Heart right ventricle (tissue), 16 donors: ENCODE measurements around the gene AHNAK. TPM values are rescaled to one million over a fixed set of nuclear protein-coding genes. Genes with fewer than 3 reads are reported as not detected.

ENCODE experiments used
- ATAC-seq, 8 donors: fragments of 200-7000 bp; cut with Tn5 transposase; one replicate each; pipeline ENCODE4 v1.9.1; 2020; ENCODE audit warnings: mild to moderate bottlenecking in 8 of 8, moderate library complexity in 8 of 8, moderate number of reproducible peaks in 1 of 8
- DNase-seq, 2 donors: peaks; one replicate each; pipeline ENCODE4 v3.0.0-alpha.2; 2020
- H3K27ac ChIP-seq, 10 donors: fragments of 200-600 bp; sonication (generic) in 2 of 10; one replicate each; pipeline versions ENCODE4 v1.5.0 to v1.8.0; 2020 to 2022; ENCODE audit warnings: mild to moderate bottlenecking in 3 of 10
- H3K27me3 ChIP-seq, 7 donors: fragments of 200-600 bp; one replicate each; pipeline ENCODE4 v1.8.0; 2021 to 2022; ENCODE audit warnings: mild to moderate bottlenecking in 2 of 7
- H3K36me3 ChIP-seq, 9 donors: fragments of 200-600 bp; sonication (generic) in 1 of 9; one replicate each; pipeline versions ENCODE4 v1.5.0 to v1.8.0; 2020 to 2022; ENCODE audit warnings: mild to moderate bottlenecking in 2 of 9
- H3K4me1 ChIP-seq, 9 donors: fragments of 200-600 bp; sonication (generic) in 1 of 9; one replicate each; pipeline versions ENCODE4 v1.5.0 to v1.8.0; 2020 to 2022; ENCODE audit warnings: mild to moderate bottlenecking in 4 of 9
- H3K4me3 ChIP-seq, 10 donors: fragments of 200-600 bp; sonication (generic) in 2 of 10; one replicate each; pipeline versions ENCODE4 v1.5.0 to v1.8.0; 2020 to 2022; ENCODE audit warnings: mild to moderate bottlenecking in 7 of 10, moderate library complexity in 2 of 10
- H3K9me3 ChIP-seq, 11 donors: fragments of 200-600 bp in 10 of 11; sonication (generic) in 2 of 11; one replicate each; pipeline versions ENCODE4 v1.5.0 to v1.8.0; 2013 to 2022; ENCODE audit warnings: mild to moderate bottlenecking in 2 of 11, control low read depth in 1 of 11, moderate library complexity in 1 of 11
- WGBS, 2 donors: extraction: QIAGEN DNeasy Blood & Tissue Kit; methylation state at CpG; one replicate each; pipeline ENCODE4 v1.1.7; 2013; ENCODE audit warnings: inconsistent platforms in 1 of 2; 5-methylcytosine and 5-hydroxymethylcytosine counted together
- intact Hi-C, 10 donors: fragments of 100-400 bp; cut with DNase I; formaldehyde crosslinking; loops; one replicate each; pipeline versions ENCODE4 v1.11.1 to v1.14.2; 2022
- polyA plus RNA-seq, 2 donors: library from polyadenylated mRNA; stranded (reverse); fragments of 200-250 nt; gene quantifications; one replicate each; pipeline ENCODE4 v1.2.3, GENCODE V29; 2013
- total RNA-seq, 10 donors: library from RNA; stranded (reverse); fragmentation: NEBNext Ultra II Directional in 3 of 10; extraction: Animal tissue kit (Norgen Biotek cat#: 25700) in 3 of 10; gene quantifications; one replicate each; pipeline versions ENCODE4 v1.2.1 to v1.2.4, GENCODE V29; 2021 to 2023
- TF ChIP-seq, protein P1 (sequence below), 9 donors: fragments of 200-600 bp; sonication (generic) in 2 of 9; IDR thresholded peaks; one replicate each; pipeline versions ENCODE4 v1.5.0 to v1.8.0; 2021 to 2022; ENCODE audit warnings: antibody characterized with exemption in 9 of 9, mild to moderate bottlenecking in 5 of 9, moderate library complexity in 1 of 9
- donor health status: Arrhythmogenic right ventricular cardiomyopathy.
- donor health status: ischemic (EF 13 %, LVEDD 7.1; RV severe dilation, severe dysfunction).
- donor health status: healthy with polysubstance abuse.
- donor health status: DM: no; HTN: yes; CAD: no.
- donor health status: DM: no; HTN: no; CAD: no.
- donor health status: ischemic (EF 25% LVEDD 6.9; RV normal size, moderate dysfunction).
- donor health status: ischemic (EF 25% LVEDD 5.7; RV mildly dilated, moderate dysfunction).
- donor health status: healthy.
- donor health status: DM: yes; HTN: yes; CAD: no.
- donor health status: Ischemic cardiomyopathy.
- donor health status: ischemic (EF 35%, LVEDD 5.7; RV mildly dilated, moderate dysfunction).
- donor health status: nonischemic (EF 11% LVEDD 7.7; RV severe dilation, severe dysfunction).
- donor health status: DM: yes; HTN: yes; CAD: no.
- donor health status: PGD.
- donor health status: ischemic (EF 29% LVEDD 5.4; RV normal size, mild dysfunction).
- donor health status: nonischemic (EF 23%, LVEDD 6.1; RV moderate dilation, normal function).

The AHNAK gene
- total and polyA plus RNA-seq, 12 donors, result 101 to 447 (median 366) TPM

DNA sequence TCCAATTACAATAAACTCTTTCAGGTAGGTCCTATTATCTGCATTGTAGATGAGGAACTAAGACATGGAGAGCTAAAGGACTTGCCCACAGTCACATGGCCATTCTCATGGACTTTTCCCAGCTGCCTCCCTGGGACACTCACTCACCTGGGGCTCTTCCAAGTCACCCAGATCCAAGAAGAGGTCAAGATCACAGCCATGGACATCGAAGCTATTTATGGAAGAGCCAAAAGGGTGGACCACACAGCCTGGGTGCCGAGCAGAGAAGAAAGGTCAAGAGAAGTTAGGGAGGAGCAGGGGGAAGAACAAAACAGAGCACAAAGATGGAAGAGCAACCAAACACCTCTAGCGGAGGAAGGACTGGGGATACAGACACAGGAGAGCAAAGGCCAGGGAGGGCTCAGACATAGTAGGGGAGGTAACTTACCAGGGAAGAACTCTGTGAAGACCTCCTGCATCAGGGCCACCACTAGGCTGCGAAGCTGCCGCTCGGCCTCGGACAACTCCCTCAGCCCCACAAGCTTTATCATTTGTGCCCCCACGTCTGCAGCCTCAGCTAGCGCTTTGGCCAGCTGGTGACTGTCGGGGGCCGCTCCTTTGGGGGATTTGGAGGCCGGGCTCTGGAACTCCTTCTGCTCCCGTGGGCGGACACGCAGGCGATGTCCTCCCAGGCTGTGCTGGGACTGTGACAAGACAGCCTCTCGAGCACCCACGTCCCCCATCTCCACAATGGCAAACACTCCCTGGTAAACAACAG is 34.5 kb upstream of the AHNAK start:
- ATAC-seq (no peak), DNase-seq (no peak)
- Histone ChIP-seq H3K4me1 (peaks cover 0 to 25% (median 8%) of the 10 kb centered on the region in 9 donors), H3K36me3 (peaks cover 0 to 98% (median 15%) of the 10 kb centered on the region in 9 donors), H3K9me3 (no peaks in the 10 kb centered on the region), H3K27me3 (no peaks in the 10 kb centered on the region), H3K4me3 (no peak overlapping the region), H3K27ac (no peak overlapping the region)
- intact Hi-C loops, result no loop called here
- 83 to 85% methylated on average over 18 of the region's 18 CpGs for WGBS, 2 donors
- TF ChIP-seq, protein P1, sequence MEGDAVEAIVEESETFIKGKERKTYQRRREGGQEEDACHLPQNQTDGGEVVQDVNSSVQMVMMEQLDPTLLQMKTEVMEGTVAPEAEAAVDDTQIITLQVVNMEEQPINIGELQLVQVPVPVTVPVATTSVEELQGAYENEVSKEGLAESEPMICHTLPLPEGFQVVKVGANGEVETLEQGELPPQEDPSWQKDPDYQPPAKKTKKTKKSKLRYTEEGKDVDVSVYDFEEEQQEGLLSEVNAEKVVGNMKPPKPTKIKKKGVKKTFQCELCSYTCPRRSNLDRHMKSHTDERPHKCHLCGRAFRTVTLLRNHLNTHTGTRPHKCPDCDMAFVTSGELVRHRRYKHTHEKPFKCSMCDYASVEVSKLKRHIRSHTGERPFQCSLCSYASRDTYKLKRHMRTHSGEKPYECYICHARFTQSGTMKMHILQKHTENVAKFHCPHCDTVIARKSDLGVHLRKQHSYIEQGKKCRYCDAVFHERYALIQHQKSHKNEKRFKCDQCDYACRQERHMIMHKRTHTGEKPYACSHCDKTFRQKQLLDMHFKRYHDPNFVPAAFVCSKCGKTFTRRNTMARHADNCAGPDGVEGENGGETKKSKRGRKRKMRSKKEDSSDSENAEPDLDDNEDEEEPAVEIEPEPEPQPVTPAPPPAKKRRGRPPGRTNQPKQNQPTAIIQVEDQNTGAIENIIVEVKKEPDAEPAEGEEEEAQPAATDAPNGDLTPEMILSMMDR (IDR thresholded peaks at IDR 0.05), result no peak

DNA sequence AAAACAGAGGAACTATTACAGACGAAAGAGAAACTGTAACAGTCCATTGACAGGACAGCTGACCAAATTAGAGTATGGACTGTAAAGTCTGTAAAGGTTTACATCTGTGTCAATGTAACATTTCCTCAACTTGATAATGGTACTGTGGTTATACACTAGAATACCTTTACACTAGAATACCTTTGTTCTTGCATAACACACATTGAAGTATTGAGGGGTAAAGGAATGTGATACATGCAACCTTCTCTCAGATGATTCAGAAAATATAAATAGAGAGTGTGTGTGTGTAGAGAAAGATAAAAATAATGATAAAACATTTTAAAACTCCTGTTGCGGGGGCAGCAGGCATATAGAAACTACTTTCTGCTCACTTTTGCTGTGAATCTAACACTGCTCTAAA is 32.6 kb upstream of the AHNAK start:
- Histone ChIP-seq H3K27me3 (no peaks in the 10 kb centered on the region), H3K4me1 (peaks cover 7 to 43% (median 25%) of the 10 kb centered on the region in 9 donors), H3K36me3 (peaks cover 0 to 87% (median 8%) of the 10 kb centered on the region in 9 donors), H3K27ac (peak overlapping the region in 3 of 10 donors; percentile 11 to 98 (median 92)), H3K4me3 (no peak overlapping the region), H3K9me3 (no peaks in the 10 kb centered on the region)
- WGBS, 2 donors, result 87 to 95% methylated on average over 2 of the region's 2 CpGs
- ATAC-seq, result no peak
- DNase-seq, result no peak
- intact Hi-C loops, result loop anchor here in 1 of 10 donors (10.0 kb wide), 1 partner anchor 276 kb away; no protein-coding TSS in a partner anchor
- TF ChIP-seq, protein P1 (IDR thresholded peaks at IDR 0.05), result no peak

DNA sequence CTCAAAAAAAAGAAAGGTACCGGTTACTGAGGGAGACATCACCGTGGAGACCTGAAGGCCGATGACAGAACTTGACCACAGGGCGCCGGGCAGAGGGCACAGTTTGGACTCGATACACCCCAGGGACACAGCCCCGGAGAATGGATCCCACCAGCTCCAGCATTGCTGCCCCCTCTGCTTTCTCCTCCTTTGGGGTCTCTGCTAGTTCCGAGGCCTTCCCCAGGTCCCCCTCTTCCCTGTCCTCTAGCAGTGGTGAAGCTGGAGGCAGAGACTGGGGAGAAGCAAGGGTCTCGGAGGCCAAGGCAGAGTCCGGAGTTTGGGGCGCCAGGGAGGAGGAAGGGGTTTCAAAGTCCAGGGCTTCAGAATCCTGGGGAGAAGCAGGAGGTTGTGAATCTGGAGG is 31.9 kb upstream of the AHNAK start:
- peak overlapping the region in 7 of 10 donors; percentile 68 to 98 (median 92) for H3K27ac ChIP-seq
- intact Hi-C loops, result loop anchor here in 1 of 10 donors (10.0 kb wide), 1 partner anchor 276 kb away; no protein-coding TSS in a partner anchor

DNA sequence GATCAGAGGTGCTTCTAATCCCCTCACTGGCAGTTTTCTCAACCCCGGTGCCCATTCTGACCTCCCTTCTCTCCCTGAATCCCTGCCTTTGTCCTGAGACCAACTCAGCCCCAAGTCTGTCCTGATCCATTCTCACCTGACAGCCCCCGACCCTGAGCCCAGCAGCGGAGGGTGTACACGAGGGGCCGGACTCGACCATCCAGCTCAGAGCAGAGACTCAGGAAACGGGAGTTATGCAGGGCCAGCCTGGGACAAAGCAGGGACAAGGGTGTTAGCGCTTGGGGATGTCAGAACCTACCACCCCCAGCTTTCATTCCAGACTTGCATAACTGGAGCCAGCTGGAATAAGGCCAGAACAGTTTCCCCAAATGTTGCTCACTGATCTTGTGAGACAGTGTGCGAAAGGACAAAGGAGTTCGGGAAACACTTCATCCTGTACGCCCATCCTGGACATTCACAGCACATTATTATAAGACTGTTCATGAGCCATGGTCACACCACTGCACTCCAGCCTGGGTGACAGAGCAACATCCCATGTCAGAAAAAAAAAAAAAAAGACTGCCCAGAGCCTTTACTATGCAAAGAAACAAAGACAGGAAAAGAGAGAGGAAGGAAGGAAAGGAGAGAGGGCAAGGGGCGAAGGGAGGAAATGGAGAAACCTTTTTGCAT is 30.6 kb upstream of the AHNAK start:
- Histone ChIP-seq H3K4me3 (peak overlapping the region in 6 of 10 donors; percentile 21 to 92 (median 48)), H3K27me3 (no peaks in the 10 kb centered on the region), H3K27ac (peak overlapping the region; percentile 73 to 98 (median 92)), H3K36me3 (peaks cover 0 to 72% (median 5%) of the 10 kb centered on the region in 9 donors), H3K4me1 (peaks cover 11 to 52% (median 34%) of the 10 kb centered on the region in 9 donors), H3K9me3 (no peaks in the 10 kb centered on the region)
- intact Hi-C loops, result loop anchor here in 1 of 10 donors (10.0 kb wide), 1 partner anchor 278 kb away; no protein-coding TSS in a partner anchor
- DNase-seq (peak in 1 of 2 donors; percentile 83), ATAC-seq (peak in 7 of 8 donors; percentile 7 to 55 (median 24))
- 47 to 60% methylated on average over 12 of the region's 12 CpGs for WGBS, 2 donors
- TF ChIP-seq, protein P1 (IDR thresholded peaks at IDR 0.05), result no peak

More for the DNA sequence above, 31.9 kb upstream of the AHNAK start:
- TF ChIP-seq, protein P1 (IDR thresholded peaks at IDR 0.05), result no peak
- Histone ChIP-seq H3K27me3 (no peaks in the 10 kb centered on the region), H3K9me3 (no peaks in the 10 kb centered on the region), H3K36me3 (peaks cover 0 to 80% (median 6%) of the 10 kb centered on the region in 9 donors), H3K4me3 (no peak overlapping the region), H3K4me1 (peaks cover 7 to 43% (median 25%) of the 10 kb centered on the region in 9 donors)
- ATAC-seq (no peak), DNase-seq (no peak)
- 96% methylated on average over 11 of the region's 11 CpGs for WGBS, 2 donors
